H9 (cell line): Measurements from ENCODE around the gene CPE. TPM values are rescaled to one million over a fixed set of nuclear protein-coding genes. Genes with fewer than 3 reads are reported as not detected.

Experiments
- DNase-seq: peaks from one replicate; pipeline ENCODE4 v3.0.0-alpha.2; 2017
- H2AFZ ChIP-seq: one replicate; pipeline ENCODE4 v1.6.1; 2013; ENCODE audit warnings: mild to moderate bottlenecking, low read length, control low read depth, moderate library complexity
- H2AK5ac ChIP-seq: 2 replicates; pipeline ENCODE4 v1.6.1; 2013; ENCODE audit warnings: low read length, control low read depth, mixed read lengths; ENCODE audit not compliant: insufficient read length
- H2BK120ac ChIP-seq: one replicate; pipeline ENCODE4 v1.6.1; 2013; ENCODE audit warnings: low read depth, mild to moderate bottlenecking, low read length, control low read depth, inconsistent platforms; ENCODE audit not compliant: poor library complexity, severe bottlenecking
- H2BK12ac ChIP-seq: 2 replicates; pipeline ENCODE4 v1.6.1; 2013; ENCODE audit warnings: low read length, control low read depth, mixed read lengths, low read depth; ENCODE audit not compliant: insufficient read length
- H2BK15ac ChIP-seq: 2 replicates; pipeline ENCODE4 v1.6.1; 2013; ENCODE audit warnings: low read depth, low read length, control low read depth
- H2BK20ac ChIP-seq: one replicate; pipeline ENCODE4 v1.6.1; 2013; ENCODE audit warnings: low read depth, mild to moderate bottlenecking, low read length, control low read depth, inconsistent platforms; ENCODE audit not compliant: poor library complexity, severe bottlenecking
- H2BK5ac ChIP-seq: 2 replicates; pipeline ENCODE4 v1.6.1; 2013; ENCODE audit warnings: low read length, control low read depth, mixed read lengths; ENCODE audit not compliant: insufficient read length
- H3K14ac ChIP-seq: 2 replicates; pipeline ENCODE4 v1.6.1; 2013; ENCODE audit warnings: low read length, control low read depth; ENCODE audit not compliant: insufficient read depth
- H3K18ac ChIP-seq: 2 replicates; pipeline ENCODE4 v1.6.1; 2013; ENCODE audit warnings: low read depth, mild to moderate bottlenecking, mixed read lengths, low read length, control low read depth; ENCODE audit not compliant: insufficient read length
- H3K23ac ChIP-seq: 2 replicates; pipeline ENCODE4 v1.6.1; 2013; ENCODE audit warnings: low read length, control low read depth, mixed read lengths, low read depth; ENCODE audit not compliant: insufficient read length
- H3K23me2 ChIP-seq: 2 replicates; pipeline ENCODE4 v1.6.1; 2013; ENCODE audit warnings: low read depth, mild to moderate bottlenecking, mixed read lengths, low read length, control low read depth; ENCODE audit not compliant: insufficient read length, poor library complexity, severe bottlenecking
- H3K27ac ChIP-seq: 2 replicates; pipeline ENCODE4 v1.5.1; 2013; ENCODE audit warnings: low read length, control low read depth, mixed read lengths, low read depth; ENCODE audit not compliant: insufficient read length
- H3K27me3 ChIP-seq: 2 replicates; pipeline ENCODE4 v1.6.1; 2013; ENCODE audit warnings: low read length, control low read depth, inconsistent platforms; ENCODE audit not compliant: insufficient read depth
- H3K4ac ChIP-seq: 2 replicates; pipeline ENCODE4 v1.6.1; 2013; ENCODE audit warnings: low read depth, mild to moderate bottlenecking, control low read depth, inconsistent platforms, low read length, moderate library complexity
- H3K4me1 ChIP-seq: 2 replicates; pipeline ENCODE4 v1.6.1; 2013; ENCODE audit warnings: low read length, control low read depth, inconsistent platforms; ENCODE audit not compliant: insufficient read depth
- H3K4me2 ChIP-seq: 2 replicates; pipeline ENCODE4 v1.6.1; 2013; ENCODE audit warnings: low read length, control low read depth, mixed read lengths; ENCODE audit not compliant: insufficient read length, insufficient read depth
- H3K56ac ChIP-seq: 2 replicates; pipeline ENCODE4 v1.6.1; 2013; ENCODE audit warnings: low read depth, mild to moderate bottlenecking, mixed read lengths, low read length, control low read depth; ENCODE audit not compliant: insufficient read length
- H3K79me1 ChIP-seq: 2 replicates; pipeline ENCODE4 v1.6.1; 2013; ENCODE audit warnings: low read depth, mild to moderate bottlenecking, moderate library complexity, low read length, control low read depth, inconsistent platforms; ENCODE audit not compliant: insufficient read depth, poor library complexity, severe bottlenecking
- H3K79me2 ChIP-seq: 2 replicates; pipeline ENCODE4 v1.6.1; 2013; ENCODE audit warnings: low read length, control low read depth, inconsistent platforms; ENCODE audit not compliant: insufficient read depth
- H3K9ac ChIP-seq: 2 replicates; pipeline ENCODE4 v1.6.1; 2013; ENCODE audit warnings: low read length, control low read depth, mixed read lengths; ENCODE audit not compliant: insufficient read length; ENCODE audit errors: extremely low read depth
- H3K9me3 ChIP-seq: one replicate; pipeline ENCODE4 v1.6.1; 2013; ENCODE audit warnings: low read depth, low read length, inconsistent platforms; ENCODE audit not compliant: control insufficient read depth
- H3T11ph ChIP-seq: one replicate; pipeline ENCODE4 v1.6.1; 2013; ENCODE audit warnings: mild to moderate bottlenecking, low read length, control low read depth, inconsistent platforms
- H4K20me1 ChIP-seq: one replicate; pipeline ENCODE4 v1.6.1; 2013; ENCODE audit not compliant: control insufficient read depth, insufficient read length, insufficient read depth
- H4K5ac ChIP-seq: 2 replicates; pipeline ENCODE4 v1.6.1; 2013; ENCODE audit warnings: low read depth, mild to moderate bottlenecking, mixed read lengths, low read length, control low read depth; ENCODE audit not compliant: insufficient read length
- H4K8ac ChIP-seq: replicated peaks from 2 replicates; pipeline ENCODE4 v1.6.1; 2013; ENCODE audit warnings: low read length, control low read depth, mixed read lengths, low read depth; ENCODE audit not compliant: insufficient read length
- H4K91ac ChIP-seq: 2 replicates; pipeline ENCODE4 v1.6.1; 2013; ENCODE audit warnings: low read depth, mild to moderate bottlenecking, moderate library complexity, mixed read lengths, low read length, control low read depth; ENCODE audit not compliant: insufficient read length
- H3K27ac Mint-ChIP-seq, 3 experiments: 2 replicates in 2 of 3; 3 replicates in 1 of 3; pipeline ENCODE4 v1.8.0; 2020 to 2021; ENCODE audit warnings: mixed read lengths in 3 of 3, mild to moderate bottlenecking in 1 of 3, moderate library complexity in 1 of 3
- H3K27me3 Mint-ChIP-seq: 2 replicates; pipeline ENCODE4 v1.8.0; 2021; ENCODE audit warnings: low read depth, mild to moderate bottlenecking, moderate library complexity, mixed read lengths
- H3K36me3 Mint-ChIP-seq, 3 experiments: 2 replicates in 2 of 3; 3 replicates in 1 of 3; pipeline ENCODE4 v1.8.0; 2020 to 2021; ENCODE audit warnings: low read depth in 3 of 3, mixed read lengths in 3 of 3; ENCODE audit not compliant: insufficient read depth in 1 of 3
- H3K4me1 Mint-ChIP-seq, 2 experiments: 2 replicates each; pipeline ENCODE4 v1.8.0; 2020; ENCODE audit warnings: mixed read lengths in 2 of 2
- H3K4me3 Mint-ChIP-seq, 2 experiments: 2 replicates in 1 of 2; 3 replicates in 1 of 2; pipeline ENCODE4 v1.8.0; 2020 to 2021; ENCODE audit warnings: mild to moderate bottlenecking in 2 of 2, mixed read lengths in 2 of 2, moderate library complexity in 1 of 2
- H3K9me3 Mint-ChIP-seq, 2 experiments: 2 replicates in 1 of 2; 3 replicates in 1 of 2; pipeline ENCODE4 v1.8.0; 2020; ENCODE audit warnings: mild to moderate bottlenecking in 2 of 2, mixed read lengths in 2 of 2, moderate library complexity in 1 of 2
- WGBS: extraction: QIAGEN DNeasy Blood & Tissue Kit; methylation state at CpG from one replicate; pipeline ENCODE4 v1.1.7; 2013; ENCODE audit warnings: missing lambda C conversion rate, low lambda C conversion rate, mixed read lengths; ENCODE audit not compliant: insufficient read length; ENCODE audit errors: extremely low coverage; 5-methylcytosine and 5-hydroxymethylcytosine counted together
- total RNA-seq: library from RNA; stranded (reverse); gene quantifications from 2 replicates; pipeline ENCODE4 v1.2.1, GENCODE V29; 2021
- TF ChIP-seq, protein P1 (sequence below): fragments of 200-600 bp; sonication (generic); conservative IDR thresholded peaks from 3 replicates; pipeline ENCODE4 v1.8.0; 2021; ENCODE audit warnings: antibody characterized with exemption, mild to moderate bottlenecking

CPE gene
- total RNA-seq, 1 experiment from 2014 or later, result 10.0 TPM

DNA sequence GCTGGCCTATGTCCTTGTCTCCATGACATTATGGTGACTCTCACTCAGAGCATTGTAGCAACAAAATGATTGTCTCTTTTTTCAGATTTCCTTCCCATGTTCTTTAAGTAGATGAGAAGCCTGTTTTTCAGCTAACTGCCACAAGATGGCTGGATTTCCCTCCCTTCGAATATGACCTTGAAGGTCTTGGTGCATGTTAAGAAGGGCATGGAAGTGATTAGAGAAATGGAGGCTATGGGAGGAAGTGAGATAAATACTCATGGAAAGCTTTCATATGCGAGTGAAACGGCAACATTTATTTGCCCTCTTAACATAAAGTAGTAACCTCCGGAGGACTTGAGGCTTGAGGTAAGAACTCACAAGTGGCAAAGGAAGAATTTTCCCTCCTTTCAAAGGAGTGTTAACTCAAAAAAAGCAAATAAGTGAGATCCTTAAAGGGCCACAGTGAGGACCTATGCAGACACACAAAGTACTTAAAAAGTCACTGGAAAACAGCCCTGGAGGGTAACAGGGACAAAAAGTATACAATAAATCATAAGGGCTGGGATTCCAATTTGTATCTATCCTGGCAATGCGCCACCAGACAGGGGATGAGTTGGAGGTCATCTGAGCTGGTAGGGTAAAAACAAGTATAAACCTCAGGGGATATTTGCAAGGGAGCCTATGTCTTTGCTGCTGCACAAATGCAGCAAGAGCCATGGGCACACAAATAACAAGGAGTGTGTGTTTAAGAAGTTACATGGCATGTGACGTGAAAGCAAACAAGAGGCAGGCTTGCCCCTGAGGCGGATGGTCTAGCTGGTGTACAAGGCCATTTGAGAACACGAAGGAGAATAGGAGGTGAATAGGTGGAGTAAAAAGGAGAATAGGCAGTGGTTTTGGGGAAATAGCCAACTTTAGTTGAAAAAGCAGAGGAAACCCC is 96.2 kb downstream of the CPE start:
- H4K20me1 ChIP-seq, result no peaks in the 10 kb centered on the region
- H3K23me2 ChIP-seq, result no peaks in the 10 kb centered on the region
- no peak overlapping the region for H3K4ac ChIP-seq
- H3K23ac ChIP-seq, result no peak overlapping the region
- H4K8ac ChIP-seq, result no peak overlapping the region
- H2BK5ac ChIP-seq, result no peak overlapping the region
- no peaks in the 10 kb centered on the region for H3K27me3 ChIP-seq
- H2BK20ac ChIP-seq, result no peak overlapping the region
- H3K27me3 Mint-ChIP-seq, result no peaks in the 10 kb centered on the region; the same call in 1 of the 2 replicates
- H2AK5ac ChIP-seq, result no peak overlapping the region
- no peak overlapping the region for H3K27ac Mint-ChIP-seq
- H3K79me1 ChIP-seq, result no peaks in the 10 kb centered on the region
- no peak overlapping the region for H4K91ac ChIP-seq
- no peak overlapping the region for H3K27ac ChIP-seq
- DNase-seq, result no peak
- no peaks in the 10 kb centered on the region for H3K4me1 ChIP-seq
- H4K5ac ChIP-seq, result no peak overlapping the region
- TF ChIP-seq, protein P1, sequence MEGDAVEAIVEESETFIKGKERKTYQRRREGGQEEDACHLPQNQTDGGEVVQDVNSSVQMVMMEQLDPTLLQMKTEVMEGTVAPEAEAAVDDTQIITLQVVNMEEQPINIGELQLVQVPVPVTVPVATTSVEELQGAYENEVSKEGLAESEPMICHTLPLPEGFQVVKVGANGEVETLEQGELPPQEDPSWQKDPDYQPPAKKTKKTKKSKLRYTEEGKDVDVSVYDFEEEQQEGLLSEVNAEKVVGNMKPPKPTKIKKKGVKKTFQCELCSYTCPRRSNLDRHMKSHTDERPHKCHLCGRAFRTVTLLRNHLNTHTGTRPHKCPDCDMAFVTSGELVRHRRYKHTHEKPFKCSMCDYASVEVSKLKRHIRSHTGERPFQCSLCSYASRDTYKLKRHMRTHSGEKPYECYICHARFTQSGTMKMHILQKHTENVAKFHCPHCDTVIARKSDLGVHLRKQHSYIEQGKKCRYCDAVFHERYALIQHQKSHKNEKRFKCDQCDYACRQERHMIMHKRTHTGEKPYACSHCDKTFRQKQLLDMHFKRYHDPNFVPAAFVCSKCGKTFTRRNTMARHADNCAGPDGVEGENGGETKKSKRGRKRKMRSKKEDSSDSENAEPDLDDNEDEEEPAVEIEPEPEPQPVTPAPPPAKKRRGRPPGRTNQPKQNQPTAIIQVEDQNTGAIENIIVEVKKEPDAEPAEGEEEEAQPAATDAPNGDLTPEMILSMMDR, result no peak
- no peak overlapping the region for H3K14ac ChIP-seq
- H3K4me2 ChIP-seq, result no peak overlapping the region
- no peak overlapping the region for H2BK15ac ChIP-seq
- no peak overlapping the region for H3K56ac ChIP-seq
- no peak overlapping the region for H3K18ac ChIP-seq
- H3T11ph ChIP-seq, result no peak overlapping the region
- H3K36me3 Mint-ChIP-seq, result peaks cover 38 to 54% (median 43%) of the 10 kb centered on the region in 3 experiments
- H3K9ac ChIP-seq, result no peak overlapping the region
- H2AFZ ChIP-seq, result no peak overlapping the region
- H3K9me3 Mint-ChIP-seq, result peaks cover 35 to 66% of the 10 kb centered on the region in 2 experiments
- H2BK12ac ChIP-seq, result no peak overlapping the region
- H3K79me2 ChIP-seq, result no peaks in the 10 kb centered on the region
- no peak overlapping the region for H2BK120ac ChIP-seq
- H3K4me3 Mint-ChIP-seq, result no peak overlapping the region
- peaks cover 43% of the 10 kb centered on the region for H3K9me3 ChIP-seq
- no peaks in the 10 kb centered on the region for H3K4me1 Mint-ChIP-seq
- WGBS, result no CpG with 5 or more reads among the region's 8 CpGs
